SU-DHL-6 (cell line): ENCODE results near the gene ZNF454.

Source experiments
- H2AFZ ChIP-seq: fragments of 200-600 bp; sonication (generic); 2 replicates; pipeline ENCODE4 v1.6.1; 2014; ENCODE audit warnings: low read depth, mild to moderate bottlenecking, moderate library complexity, mixed read lengths, antibody characterized with exemption, low read length; ENCODE audit not compliant: severe bottlenecking
- H3F3A ChIP-seq: fragments of 200-600 bp; shearing (Covaris generic); 2 replicates; pipeline ENCODE4 v1.6.0; 2016; ENCODE audit warnings: antibody characterized with exemption, mild to moderate bottlenecking; ENCODE audit not compliant: insufficient read depth
- H3K27ac ChIP-seq: fragments of 200-600 bp; sonication (generic); 2 replicates; pipeline ENCODE4 v1.5.1; 2016; ENCODE audit warnings: low read depth, mild to moderate bottlenecking, low read length, moderate library complexity, mixed read lengths
- H3K27me3 ChIP-seq: fragments of 200-600 bp; sonication (generic), shearing (Covaris generic); 2 replicates; pipeline ENCODE4 v1.6.0; 2014; ENCODE audit warnings: mild to moderate bottlenecking, low read length
- H3K36me3 ChIP-seq: fragments of 200-600 bp; sonication (generic); 2 replicates; pipeline ENCODE4 v1.6.1; 2014; ENCODE audit warnings: mild to moderate bottlenecking, low read length, mixed read lengths
- H3K4me2 ChIP-seq: fragments of 300-600, 200-600 bp; shearing (Covaris generic), sonication (generic); 2 replicates; pipeline ENCODE4 v1.6.0; 2014; ENCODE audit warnings: low read length, low read depth, mild to moderate bottlenecking; ENCODE audit not compliant: poor library complexity, severe bottlenecking
- H3K4me3 ChIP-seq: fragments of 200-600 bp; sonication (generic); 2 replicates; pipeline ENCODE4 v1.5.1; 2014; ENCODE audit warnings: antibody characterized with exemption, low read length, mild to moderate bottlenecking, mixed read lengths; ENCODE audit not compliant: insufficient read depth, poor library complexity, severe bottlenecking
- H3K79me2 ChIP-seq: fragments of 200-600 bp; sonication (generic); 2 replicates; pipeline ENCODE4 v1.6.1; 2014; ENCODE audit warnings: mild to moderate bottlenecking, low read length, moderate library complexity; ENCODE audit not compliant: insufficient read depth
- H3K9ac ChIP-seq: fragments of 200-600 bp; sonication (generic); 2 replicates; pipeline ENCODE4 v1.7.0; 2014; ENCODE audit warnings: mild to moderate bottlenecking, low read length
- H3K9me2 ChIP-seq: fragments of 200-600 bp; sonication (generic); replicated peaks from 2 replicates; pipeline ENCODE4 v1.6.1; 2014; ENCODE audit warnings: low read length; ENCODE audit not compliant: insufficient read depth
- H3K9me3 ChIP-seq: fragments of 200-600 bp; sonication (generic); 2 replicates; pipeline ENCODE4 v1.6.1; 2014; ENCODE audit warnings: low read length, mixed read lengths; ENCODE audit not compliant: insufficient read depth
- H4K20me1 ChIP-seq: fragments of 200-600 bp; sonication (generic); 2 replicates; pipeline ENCODE4 v1.6.1; 2014; ENCODE audit warnings: low read depth, mild to moderate bottlenecking, antibody characterized with exemption, low read length, moderate library complexity, mixed read lengths
- EZH2phosphoT487 ChIP-seq: fragments of 200-600 bp; sonication (generic), shearing (Covaris generic); conservative IDR thresholded peaks from 2 replicates; pipeline ENCODE4 v1.6.1; 2018; ENCODE audit warnings: mild to moderate bottlenecking, antibody characterized with exemption, low read length, moderate library complexity, mixed read lengths
- TF ChIP-seq, protein P1 (sequence below): fragments of 200-600 bp; sonication (generic); IDR thresholded peaks from one replicate; pipeline ENCODE4 v1.5.1; 2017; ENCODE audit warnings: antibody characterized with exemption, mild to moderate bottlenecking, low read length, moderate library complexity; ENCODE audit not compliant: insufficient read depth, poor library complexity, severe bottlenecking

Gene ZNF454

DNA sequence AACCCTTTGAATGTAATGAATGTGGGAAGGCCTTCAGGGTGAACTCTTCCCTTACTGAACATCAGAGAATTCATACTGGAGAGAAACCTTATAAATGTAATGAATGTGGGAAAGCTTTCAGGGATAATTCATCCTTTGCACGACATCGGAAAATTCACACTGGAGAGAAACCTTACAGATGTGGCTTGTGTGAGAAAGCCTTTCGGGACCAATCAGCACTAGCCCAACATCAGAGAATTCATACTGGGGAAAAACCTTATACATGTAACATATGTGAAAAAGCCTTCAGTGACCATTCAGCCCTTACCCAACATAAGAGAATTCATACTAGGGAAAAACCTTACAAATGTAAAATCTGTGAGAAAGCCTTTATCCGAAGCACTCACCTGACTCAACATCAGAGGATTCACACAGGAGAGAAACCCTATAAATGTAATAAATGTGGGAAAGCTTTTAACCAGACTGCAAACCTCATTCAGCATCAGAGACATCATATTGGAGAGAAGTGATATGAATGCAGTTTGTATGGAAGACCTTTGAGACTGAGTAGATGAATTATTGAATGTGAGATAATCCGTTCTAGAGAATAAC, 24.6 kb downstream of the ZNF454 start:
- TF ChIP-seq, protein P1, sequence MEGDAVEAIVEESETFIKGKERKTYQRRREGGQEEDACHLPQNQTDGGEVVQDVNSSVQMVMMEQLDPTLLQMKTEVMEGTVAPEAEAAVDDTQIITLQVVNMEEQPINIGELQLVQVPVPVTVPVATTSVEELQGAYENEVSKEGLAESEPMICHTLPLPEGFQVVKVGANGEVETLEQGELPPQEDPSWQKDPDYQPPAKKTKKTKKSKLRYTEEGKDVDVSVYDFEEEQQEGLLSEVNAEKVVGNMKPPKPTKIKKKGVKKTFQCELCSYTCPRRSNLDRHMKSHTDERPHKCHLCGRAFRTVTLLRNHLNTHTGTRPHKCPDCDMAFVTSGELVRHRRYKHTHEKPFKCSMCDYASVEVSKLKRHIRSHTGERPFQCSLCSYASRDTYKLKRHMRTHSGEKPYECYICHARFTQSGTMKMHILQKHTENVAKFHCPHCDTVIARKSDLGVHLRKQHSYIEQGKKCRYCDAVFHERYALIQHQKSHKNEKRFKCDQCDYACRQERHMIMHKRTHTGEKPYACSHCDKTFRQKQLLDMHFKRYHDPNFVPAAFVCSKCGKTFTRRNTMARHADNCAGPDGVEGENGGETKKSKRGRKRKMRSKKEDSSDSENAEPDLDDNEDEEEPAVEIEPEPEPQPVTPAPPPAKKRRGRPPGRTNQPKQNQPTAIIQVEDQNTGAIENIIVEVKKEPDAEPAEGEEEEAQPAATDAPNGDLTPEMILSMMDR = no peak
- TF ChIP-seq EZH2phosphoT487 = no peak
- Histone ChIP-seq H3K36me3 (no peaks in the 10 kb centered on the region), H3K4me3 (no peak overlapping the region), H3K9ac (no peak overlapping the region), H4K20me1 (no peaks in the 10 kb centered on the region), H3K27me3 (no peaks in the 10 kb centered on the region), H3K9me2 (no peaks in the 10 kb centered on the region), H2AFZ (no peak overlapping the region), H3K27ac (no peak overlapping the region), H3K4me2 (no peak overlapping the region), H3F3A (no peaks in the 10 kb centered on the region), H3K79me2 (no peaks in the 10 kb centered on the region), H3K9me3 (peaks cover 41% of the 10 kb centered on the region; the same call in 1 of the 2 replicates)

DNA sequence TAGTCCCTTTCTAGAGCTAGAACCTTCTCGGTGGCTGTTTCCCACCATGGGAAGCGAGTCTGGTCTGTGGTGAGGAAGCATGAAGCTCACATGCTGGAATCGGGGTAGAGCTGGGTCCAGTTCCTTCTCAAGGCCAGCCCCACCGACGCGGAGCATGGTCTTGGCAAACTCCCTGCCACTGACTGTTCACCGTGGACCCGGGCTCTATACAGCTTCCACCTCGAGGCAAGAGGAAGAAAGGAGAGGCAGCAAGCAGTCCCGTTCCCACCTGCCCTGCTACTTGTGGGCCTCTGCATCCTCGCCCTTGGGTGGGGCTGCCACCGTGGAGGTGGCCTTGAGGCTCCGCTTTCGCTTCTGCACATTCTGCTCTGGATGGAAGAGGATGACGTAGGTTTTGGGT, 40.4 kb downstream of the ZNF454 start:
- Histone ChIP-seq H3K36me3 (no peaks in the 10 kb centered on the region), H4K20me1 (no peaks in the 10 kb centered on the region), H3F3A (no peaks in the 10 kb centered on the region), H3K79me2 (no peaks in the 10 kb centered on the region), H3K9me2 (no peaks in the 10 kb centered on the region), H3K9ac (no peak overlapping the region), H3K4me3 (no peak overlapping the region), H3K4me2 (no peak overlapping the region), H3K9me3 (peaks cover 6% of the 10 kb centered on the region; the same call in 1 of the 2 replicates), H2AFZ (no peak overlapping the region), H3K27ac (no peak overlapping the region), H3K27me3 (no peaks in the 10 kb centered on the region)
- TF ChIP-seq EZH2phosphoT487 = no peak
- TF ChIP-seq, protein P1 = no peak

DNA sequence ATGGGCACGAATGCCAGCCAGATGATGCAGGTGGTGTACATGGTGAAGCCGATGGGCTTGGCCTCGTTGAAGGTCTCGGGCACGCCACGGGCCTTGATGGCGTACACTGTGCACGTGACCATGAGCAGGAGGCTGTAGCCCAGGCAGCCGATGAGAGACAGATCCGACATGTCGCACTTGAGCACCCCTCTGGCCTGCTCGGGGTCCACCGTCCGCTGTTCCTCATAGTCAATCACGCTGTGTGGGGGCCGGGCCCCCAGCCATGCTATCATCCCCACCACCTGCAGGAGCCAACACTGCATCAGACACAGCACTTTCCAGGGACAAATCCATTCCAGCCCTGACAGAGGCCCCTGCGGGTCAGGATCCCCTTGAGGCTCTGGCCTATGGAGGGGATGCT, 41.9 kb downstream of the ZNF454 start:
- Histone ChIP-seq H3K9ac (no peak overlapping the region), H3K4me2 (no peak overlapping the region), H3F3A (no peaks in the 10 kb centered on the region), H3K9me2 (no peaks in the 10 kb centered on the region), H3K36me3 (no peaks in the 10 kb centered on the region), H4K20me1 (no peaks in the 10 kb centered on the region), H3K4me3 (no peak overlapping the region), H3K79me2 (no peaks in the 10 kb centered on the region), H3K27me3 (no peaks in the 10 kb centered on the region), H3K9me3 (peaks cover 6% of the 10 kb centered on the region; the same call in 1 of the 2 replicates), H2AFZ (no peak overlapping the region), H3K27ac (no peak overlapping the region)
- TF ChIP-seq, protein P1 = no peak
- TF ChIP-seq EZH2phosphoT487 = no peak
